ENCODE measurements around the gene FOXP1. TPM values are rescaled to one million over a fixed set of nuclear protein-coding genes. Genes with fewer than 3 reads are reported as not detected.
A peak's percentile ranks its signal among the peaks of the same experiment; 100 is the strongest.

The FOXP1 gene
- total RNA-seq, 1 experiment from 2014 or later = 75.3 TPM

DNA sequence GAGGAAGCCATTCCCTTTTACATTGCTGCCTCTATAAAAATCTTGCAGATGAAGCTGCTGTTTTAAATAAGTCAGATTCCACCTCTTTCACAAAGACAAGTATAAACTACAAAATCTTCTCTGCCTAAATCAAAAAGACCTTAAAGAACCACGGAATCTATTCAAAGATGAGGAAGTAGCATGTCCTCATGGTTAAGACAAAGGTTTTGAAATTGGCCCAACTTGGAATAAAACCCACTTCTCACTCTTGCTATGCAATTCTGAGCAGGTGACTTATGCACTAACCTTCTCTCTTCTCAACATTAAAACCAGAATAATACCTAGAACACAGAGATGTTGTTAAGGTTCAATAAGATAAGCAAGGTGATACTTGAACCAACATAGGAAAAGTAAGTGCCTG, 97.6 kb downstream of the FOXP1 start:
- Mint-ChIP-seq H3K27ac (peak overlapping the region in 1 of 3 experiments; percentile 7; a peak in 1 of 7 replicates), H3K36me3 (ENCODE audit: insufficient read depth in 1 of 3, low read depth in 3 of 3) (peaks cover 2 to 13% (median 10%) of the 10 kb centered on the region in 3 experiments; a peak in 6 of 7 replicates), H3K9me3 (peaks cover 0 to 2% of the 10 kb centered on the region in 2 experiments; a peak in 2 of 5 replicates), H3K4me1 (peaks cover 28 to 29% of the 10 kb centered on the region in 2 experiments), H3K27me3 (ENCODE audit: low read depth) (no peaks in the 10 kb centered on the region), H3K4me3 (no peak overlapping the region)
- Histone ChIP-seq H3K18ac (ENCODE audit: insufficient read length, low read depth, low read length) (no peak overlapping the region), H3T11ph (ENCODE audit: low read length) (no peak overlapping the region), H3K4me2 (ENCODE audit: insufficient read depth, insufficient read length, low read length) (no peak overlapping the region), H3K4me1 (ENCODE audit: insufficient read depth, low read length) (no peaks in the 10 kb centered on the region; the same call in 1 of the 2 replicates), H2BK15ac (ENCODE audit: low read depth, low read length) (no peak overlapping the region), H3K56ac (ENCODE audit: insufficient read length, low read depth, low read length) (no peak overlapping the region), H3K23me2 (ENCODE audit: insufficient read length, low read depth, low read length, poor library complexity, severe bottlenecking) (no peaks in the 10 kb centered on the region), H2BK12ac (ENCODE audit: insufficient read length, low read depth, low read length) (no peak overlapping the region), H4K91ac (ENCODE audit: insufficient read length, low read depth, low read length) (no peak overlapping the region), H3K9me3 (ENCODE audit: control insufficient read depth, low read depth, low read length) (no peaks in the 10 kb centered on the region), H2BK5ac (ENCODE audit: insufficient read length, low read length) (no peak overlapping the region), H4K20me1 (ENCODE audit: control insufficient read depth, insufficient read depth, insufficient read length) (no peaks in the 10 kb centered on the region), H2BK120ac (ENCODE audit: low read depth, low read length, poor library complexity, severe bottlenecking) (no peak overlapping the region), H4K5ac (ENCODE audit: insufficient read length, low read depth, low read length) (no peak overlapping the region), H3K27me3 (ENCODE audit: insufficient read depth, low read length) (no peaks in the 10 kb centered on the region), H3K14ac (ENCODE audit: insufficient read depth, low read length) (no peak overlapping the region), H2AFZ (ENCODE audit: low read length) (no peak overlapping the region), H3K9ac (ENCODE audit: extremely low read depth, insufficient read length, low read length) (no peak overlapping the region), H3K4ac (ENCODE audit: low read depth, low read length) (no peak overlapping the region), H4K8ac (replicated peaks; ENCODE audit: insufficient read length, low read depth, low read length) (no peak overlapping the region), H2BK20ac (ENCODE audit: low read depth, low read length, poor library complexity, severe bottlenecking) (no peak overlapping the region), H3K27ac (ENCODE audit: insufficient read length, low read depth, low read length) (no peak overlapping the region), H3K79me1 (ENCODE audit: insufficient read depth, low read depth, low read length, poor library complexity, severe bottlenecking) (no peaks in the 10 kb centered on the region), H3K79me2 (ENCODE audit: insufficient read depth, low read length) (no peaks in the 10 kb centered on the region), H2AK5ac (ENCODE audit: insufficient read length, low read length) (no peak overlapping the region), H3K23ac (ENCODE audit: insufficient read length, low read depth, low read length) (no peak overlapping the region)
- DNase-seq = no peak
- no CpG with 5 or more reads among the region's 1 CpG for WGBS (ENCODE audit: extremely low coverage, insufficient read length, low lambda C conversion rate)
- TF ChIP-seq, protein P1, sequence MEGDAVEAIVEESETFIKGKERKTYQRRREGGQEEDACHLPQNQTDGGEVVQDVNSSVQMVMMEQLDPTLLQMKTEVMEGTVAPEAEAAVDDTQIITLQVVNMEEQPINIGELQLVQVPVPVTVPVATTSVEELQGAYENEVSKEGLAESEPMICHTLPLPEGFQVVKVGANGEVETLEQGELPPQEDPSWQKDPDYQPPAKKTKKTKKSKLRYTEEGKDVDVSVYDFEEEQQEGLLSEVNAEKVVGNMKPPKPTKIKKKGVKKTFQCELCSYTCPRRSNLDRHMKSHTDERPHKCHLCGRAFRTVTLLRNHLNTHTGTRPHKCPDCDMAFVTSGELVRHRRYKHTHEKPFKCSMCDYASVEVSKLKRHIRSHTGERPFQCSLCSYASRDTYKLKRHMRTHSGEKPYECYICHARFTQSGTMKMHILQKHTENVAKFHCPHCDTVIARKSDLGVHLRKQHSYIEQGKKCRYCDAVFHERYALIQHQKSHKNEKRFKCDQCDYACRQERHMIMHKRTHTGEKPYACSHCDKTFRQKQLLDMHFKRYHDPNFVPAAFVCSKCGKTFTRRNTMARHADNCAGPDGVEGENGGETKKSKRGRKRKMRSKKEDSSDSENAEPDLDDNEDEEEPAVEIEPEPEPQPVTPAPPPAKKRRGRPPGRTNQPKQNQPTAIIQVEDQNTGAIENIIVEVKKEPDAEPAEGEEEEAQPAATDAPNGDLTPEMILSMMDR (conservative IDR thresholded peaks at IDR 0.05) = no peak

All from H9 (cell line).